GM19468 (cell line): ENCODE measurements around the gene ADAMTS16.

Experiments
- ATAC-seq: cut with Tn5 transposase; IDR thresholded peaks from one replicate; pipeline ENCODE4 v1.9.1; 2021; ENCODE audit warnings: mild to moderate bottlenecking, moderate library complexity, moderate number of reproducible peaks; ENCODE audit not compliant: unreplicated experiment; ENCODE audit errors: extremely low read depth

ADAMTS16 gene

GRCh38 chr5:5220901-5221631, 80.9 kb downstream of the ADAMTS16 start:
- ATAC-seq, result no peak

GRCh38 chr5:5221724-5222123, 81.6 kb downstream of the ADAMTS16 start:
- no peak for ATAC-seq

GRCh38 chr5:5231576-5231975, 91.4 kb downstream of the ADAMTS16 start:
- ATAC-seq, result no peak

- no peak for ATAC-seq
These were observed 94.8 kb downstream of the ADAMTS16 start for GRCh38 chr5:5234912-5235311.

GRCh38 chr5:5235685-5236084, 95.6 kb downstream of the ADAMTS16 start:
- ATAC-seq, result no peak

- ATAC-seq, result no peak
These were observed 99.1 kb downstream of the ADAMTS16 start for GRCh38 chr5:5239191-5239590.

GRCh38 chr5:5240234-5240633, 100.1 kb downstream of the ADAMTS16 start:
- ATAC-seq, result no peak

GRCh38 chr5:5242056-5242455, 101.9 kb downstream of the ADAMTS16 start:
- ATAC-seq, result no peak

- no peak for ATAC-seq
These were observed 106.6 kb downstream of the ADAMTS16 start for GRCh38 chr5:5246736-5247135.

GRCh38 chr5:5250758-5251157, 110.6 kb downstream of the ADAMTS16 start:
- ATAC-seq, result no peak

- no peak for ATAC-seq
These were observed 112.0 kb downstream of the ADAMTS16 start for GRCh38 chr5:5252106-5252505.

- no peak for ATAC-seq
These were observed 117.2 kb downstream of the ADAMTS16 start for GRCh38 chr5:5257353-5257752.

- ATAC-seq, result no peak
These were observed 118.4 kb downstream of the ADAMTS16 start for GRCh38 chr5:5258564-5258963.

- ATAC-seq, result no peak
These were observed 124.6 kb downstream of the ADAMTS16 start for GRCh38 chr5:5264727-5265126.

- ATAC-seq, result no peak
These were observed 126.2 kb downstream of the ADAMTS16 start for GRCh38 chr5:5266297-5266696.

GRCh38 chr5:5270161-5270560, 130.0 kb downstream of the ADAMTS16 start:
- no peak for ATAC-seq

- no peak for ATAC-seq
These were observed 131.0 kb downstream of the ADAMTS16 start for GRCh38 chr5:5270958-5271785.

GRCh38 chr5:5271786-5272321, 131.7 kb downstream of the ADAMTS16 start:
- no peak for ATAC-seq

- ATAC-seq, result no peak
These were observed 133.3 kb downstream of the ADAMTS16 start for GRCh38 chr5:5273398-5273797.

- no peak for ATAC-seq
These were observed 133.8 kb downstream of the ADAMTS16 start for GRCh38 chr5:5273976-5274375.

GRCh38 chr5:5275211-5275610, 135.1 kb downstream of the ADAMTS16 start:
- no peak for ATAC-seq
